ENCODE data around the gene BST2. TPM values are rescaled to one million over a fixed set of nuclear protein-coding genes. Genes with fewer than 3 reads are reported as not detected.

The BST2 gene, protein sequence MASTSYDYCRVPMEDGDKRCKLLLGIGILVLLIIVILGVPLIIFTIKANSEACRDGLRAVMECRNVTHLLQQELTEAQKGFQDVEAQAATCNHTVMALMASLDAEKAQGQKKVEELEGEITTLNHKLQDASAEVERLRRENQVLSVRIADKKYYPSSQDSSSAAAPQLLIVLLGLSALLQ
- total RNA-seq, result 100 to 1,000 TPM; 222 to 230 TPM

DNA sequence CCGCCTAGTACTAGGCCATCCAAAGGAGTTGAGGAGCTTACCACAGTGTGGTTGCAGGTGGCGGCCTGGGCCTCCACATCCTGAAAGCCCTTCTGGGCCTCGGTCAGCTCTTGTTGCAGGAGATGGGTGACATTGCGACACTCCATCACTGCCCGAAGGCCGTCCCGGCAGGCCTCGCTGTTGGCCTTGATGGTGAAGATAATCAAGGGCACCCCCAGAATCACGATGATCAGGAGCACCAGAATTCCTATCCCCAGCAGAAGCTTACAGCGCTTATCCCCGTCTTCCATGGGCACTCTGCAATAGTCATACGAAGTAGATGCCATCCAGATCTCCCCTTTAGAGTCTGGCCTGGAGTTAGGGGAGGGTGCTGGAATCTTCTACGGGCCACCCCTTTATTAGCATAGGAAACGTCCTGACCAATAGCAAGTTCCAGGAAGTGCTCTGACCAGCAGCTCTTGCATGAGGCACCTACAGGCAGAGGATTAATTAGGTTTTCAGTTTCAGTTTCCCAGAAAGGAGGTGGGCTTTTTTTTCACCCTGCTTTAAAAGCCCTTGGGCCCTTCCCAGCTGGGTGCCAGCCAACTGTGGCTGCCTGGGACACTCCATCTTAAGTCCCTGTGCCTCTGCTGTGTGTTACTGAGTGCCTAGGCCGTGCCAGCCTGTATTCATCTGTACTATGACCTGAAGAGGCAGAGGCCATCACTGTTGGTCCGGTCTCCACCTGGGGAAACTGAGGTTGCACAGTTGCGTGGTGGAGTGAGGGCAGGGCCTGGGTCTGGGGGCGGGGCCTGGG lies at the start of gene BST2:
BST2 (minus strand) TSS at position 381 of the 796 bp plus-strand sequence; CDS start at position 326, 55 bp downstream.
- ChIA-PET POLR2A (interaction anchor here (0.6 to 3.1 kb wide), 18 partner anchors 11 to 878 kb away, joined by 3 to 36 read pairs (median 4); partner anchors contain the start of genes CCDC194, DDA1, JAK3 and MVB12A), CTCF (interaction anchor here (0.9 to 2.4 kb wide), 8 partner anchors 11 to 113 kb away, joined by 3 to 14 read pairs (median 4); partner anchors contain the start of genes CCDC194 and TMEM221)
- peak within 1 kb of the TSS; percentile 97 for H3K27ac Mint-ChIP-seq
- peak; percentile 82 for ATAC-seq
- H3K9me3 Mint-ChIP-seq (ENCODE audit: insufficient read depth), result no peaks in the 10 kb centered on the region
- H3K4me1 Mint-ChIP-seq (ENCODE audit: low read depth), result peaks cover 42% of the 10 kb centered on the region
- H3K36me3 Mint-ChIP-seq (ENCODE audit: low read depth), result peaks cover 50% of the 10 kb centered on the region
- no peaks in the 10 kb centered on the region for H3K27me3 Mint-ChIP-seq (ENCODE audit: low read depth)
- H3K4me3 Mint-ChIP-seq, result peak within 1 kb of the TSS; percentile 86
- peak; percentile 78 for DNase-seq

GRCh38 chr19:17454576-17455071 lies 49.2 kb upstream of the BST2 start:
- ChIA-PET POLR2A (no interaction called here), CTCF (interaction anchor here (1.5 kb wide), 1 partner anchor 119 kb away, joined by 4 read pairs; no protein-coding TSS in a partner anchor)
- Mint-ChIP-seq H3K36me3 (ENCODE audit: low read depth) (no peaks in the 10 kb centered on the region), H3K4me1 (ENCODE audit: low read depth) (peaks cover 13% of the 10 kb centered on the region), H3K9me3 (ENCODE audit: insufficient read depth) (no peaks in the 10 kb centered on the region), H3K27me3 (ENCODE audit: low read depth) (peaks cover 40% of the 10 kb centered on the region), H3K27ac (no peak overlapping the region), H3K4me3 (no peak overlapping the region)
- no peak for DNase-seq
- no peak for ATAC-seq

- CTCF ChIA-PET, result interaction anchor here (1.4 kb wide), 1 partner anchor 13 kb away, joined by 7 read pairs; no protein-coding TSS in a partner anchor
- DNase-seq (no peak), ATAC-seq (no peak)
- peaks cover 13% of the 10 kb centered on the region for H3K4me1 Mint-ChIP-seq (ENCODE audit: low read depth)
- no peaks in the 10 kb centered on the region for H3K36me3 Mint-ChIP-seq (ENCODE audit: low read depth)
- peaks cover 41% of the 10 kb centered on the region for H3K27me3 Mint-ChIP-seq (ENCODE audit: low read depth)
- POLR2A ChIA-PET, result no interaction called here
- H3K27ac Mint-ChIP-seq, result no peak overlapping the region
- H3K9me3 Mint-ChIP-seq (ENCODE audit: insufficient read depth), result no peaks in the 10 kb centered on the region
- H3K4me3 Mint-ChIP-seq, result no peak overlapping the region
Measured at GRCh38 chr19:17451820-17452219, 46.4 kb upstream of the BST2 start.

DNA sequence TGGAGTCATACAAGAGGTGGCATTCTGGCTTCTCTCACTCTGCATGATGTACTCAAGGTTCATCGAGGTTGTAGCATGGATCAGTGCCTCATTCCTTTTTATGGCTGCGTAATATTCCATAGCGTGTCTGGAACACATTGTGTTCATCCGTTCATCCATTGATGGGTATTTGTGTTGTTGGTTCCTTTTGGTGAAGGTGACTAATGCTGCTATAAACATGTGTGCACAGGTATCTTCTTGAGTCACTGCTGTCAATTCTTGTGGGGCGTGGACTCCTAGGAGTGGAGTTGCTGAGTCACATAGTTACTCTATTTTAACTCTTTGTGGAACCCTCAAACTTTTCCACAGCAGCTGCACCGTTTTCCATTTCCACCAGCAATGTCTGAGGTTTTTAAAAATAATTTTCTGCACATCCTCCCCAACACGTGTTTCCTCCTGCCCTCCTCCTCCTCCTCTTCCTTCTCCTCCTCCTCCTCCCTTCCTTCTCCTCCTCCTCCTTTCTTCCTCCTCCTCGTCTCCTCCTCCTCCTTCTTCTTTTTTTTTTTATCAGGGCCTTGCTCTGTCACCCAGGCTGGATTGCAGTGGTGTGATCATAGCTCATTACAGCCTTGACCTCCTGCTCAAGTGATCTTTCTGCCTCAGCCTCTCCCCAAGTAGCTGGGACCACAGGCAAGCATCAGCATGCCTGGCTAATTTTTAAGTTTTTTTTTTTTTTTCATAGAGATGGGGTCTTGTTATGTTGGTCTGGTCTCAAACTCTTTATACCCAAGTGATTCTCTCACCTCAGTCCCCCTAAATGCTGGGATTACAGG lies 45.0 kb upstream of the BST2 start:
- Mint-ChIP-seq H3K4me1 (ENCODE audit: low read depth) (peaks cover 13% of the 10 kb centered on the region), H3K36me3 (ENCODE audit: low read depth) (no peaks in the 10 kb centered on the region), H3K9me3 (ENCODE audit: insufficient read depth) (no peaks in the 10 kb centered on the region), H3K27me3 (ENCODE audit: low read depth) (peaks cover 32% of the 10 kb centered on the region), H3K4me3 (no peak overlapping the region), H3K27ac (no peak overlapping the region)
- ATAC-seq (peak; percentile 38), DNase-seq (peak; percentile 50)
- ChIA-PET POLR2A (no interaction called here), CTCF (no interaction called here)

GRCh38 chr19:17448131-17448967 lies 42.9 kb upstream of the BST2 start, which contains the start of gene TMEM221:
Gene TMEM221, minus strand, starts transcription at chr19:17448668. Its CDS starts 206 bp downstream, at chr19:17448462.
- no peaks in the 10 kb centered on the region for H3K9me3 Mint-ChIP-seq (ENCODE audit: insufficient read depth)
- POLR2A ChIA-PET, result no interaction called here
- no peak within 1 kb of the TSS for H3K27ac Mint-ChIP-seq
- CTCF ChIA-PET, result interaction anchor here (0.7 to 1.6 kb wide), 7 partner anchors 8 to 43 kb away, joined by 3 to 4 read pairs (median 3); partner anchors contain the start of genes BST2 and NXNL1
- peak; percentile 70 for ATAC-seq
- H3K27me3 Mint-ChIP-seq (ENCODE audit: low read depth), result peaks cover 19% of the 10 kb centered on the region
- H3K4me3 Mint-ChIP-seq, result no peak within 1 kb of the TSS
- DNase-seq, result peak; percentile 60
- peaks cover 13% of the 10 kb centered on the region for H3K4me1 Mint-ChIP-seq (ENCODE audit: low read depth)
- H3K36me3 Mint-ChIP-seq (ENCODE audit: low read depth), result no peaks in the 10 kb centered on the region

DNA sequence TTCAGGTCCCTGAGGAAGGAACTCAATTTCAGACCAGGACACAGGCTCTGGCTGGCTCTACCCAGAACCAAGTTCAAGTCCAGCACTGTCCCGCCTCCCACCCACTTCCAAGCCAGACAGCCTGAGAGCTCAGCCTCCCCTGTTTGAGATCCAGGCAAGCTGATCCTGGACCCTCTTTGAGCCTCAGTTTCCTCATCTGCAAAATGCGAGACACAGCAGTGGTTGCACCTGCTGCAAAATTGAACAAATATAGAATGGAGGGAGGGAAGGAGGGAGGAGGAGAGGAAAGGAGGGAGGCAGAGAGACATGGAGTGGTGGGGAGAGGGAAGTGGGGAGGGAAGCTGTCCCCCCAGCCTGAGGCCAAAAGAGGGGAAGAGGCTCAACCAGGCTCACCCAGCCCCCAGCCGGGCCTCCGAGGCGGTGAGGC lies 42.3 kb upstream of the BST2 start:
- no peak overlapping the region for H3K4me3 Mint-ChIP-seq
- DNase-seq (no peak), ATAC-seq (no peak)
- H3K36me3 Mint-ChIP-seq (ENCODE audit: low read depth), result no peaks in the 10 kb centered on the region
- H3K27me3 Mint-ChIP-seq (ENCODE audit: low read depth), result peaks cover 19% of the 10 kb centered on the region
- no peaks in the 10 kb centered on the region for H3K9me3 Mint-ChIP-seq (ENCODE audit: insufficient read depth)
- CTCF ChIA-PET, result interaction anchor here (0.9 to 1.6 kb wide), 4 partner anchors 13 to 36 kb away, joined by 3 read pairs; partner anchors contain the start of gene NXNL1
- no peak overlapping the region for H3K27ac Mint-ChIP-seq
- POLR2A ChIA-PET, result no interaction called here
- peaks cover 13% of the 10 kb centered on the region for H3K4me1 Mint-ChIP-seq (ENCODE audit: low read depth)

DNA sequence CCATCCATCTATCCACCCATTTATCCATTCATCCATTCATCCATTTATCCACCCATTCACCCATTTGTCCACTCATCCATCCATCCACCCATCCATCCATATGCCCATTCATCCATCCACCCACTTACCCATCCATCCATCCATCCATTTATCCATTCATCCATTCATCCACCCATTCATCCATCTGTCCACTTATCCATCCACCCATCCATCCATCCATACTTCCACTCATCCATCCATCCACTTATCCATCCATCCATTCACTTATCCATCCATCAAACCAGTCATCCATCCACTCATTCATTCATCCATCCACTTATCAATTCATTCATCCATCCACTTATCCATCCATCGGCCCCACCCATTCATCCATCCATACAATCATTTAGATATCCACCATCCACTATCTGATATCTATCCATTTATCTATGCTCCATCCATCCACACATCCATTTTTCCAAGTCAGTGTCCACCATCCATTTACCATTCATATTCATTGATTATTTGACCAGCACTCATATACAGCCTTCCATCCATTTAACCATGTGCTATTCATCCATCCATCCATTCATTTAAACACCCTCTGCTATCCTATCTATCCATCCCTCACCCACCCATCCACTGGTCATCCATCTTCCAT lies 40.2 kb upstream of the BST2 start:
- Mint-ChIP-seq H3K36me3 (ENCODE audit: low read depth) (no peaks in the 10 kb centered on the region), H3K4me1 (ENCODE audit: low read depth) (peaks cover 10% of the 10 kb centered on the region), H3K9me3 (ENCODE audit: insufficient read depth) (no peaks in the 10 kb centered on the region), H3K27ac (no peak overlapping the region), H3K4me3 (no peak overlapping the region), H3K27me3 (ENCODE audit: low read depth) (peaks cover 13% of the 10 kb centered on the region)
- no peak for ATAC-seq
- ChIA-PET CTCF (interaction anchor here (1.7 to 2.0 kb wide), 2 partner anchors 20 to 51 kb away, joined by 5 to 8 read pairs; no protein-coding TSS in a partner anchor), POLR2A (no interaction called here)
- no peak for DNase-seq

- CTCF ChIA-PET, result interaction anchor here (0.8 to 1.9 kb wide), 15 partner anchors 9 to 491 kb away, joined by 3 to 12 read pairs (median 3); partner anchors contain the start of genes BST2, CCDC124, MVB12A and RPL18A
- no peaks in the 10 kb centered on the region for H3K36me3 Mint-ChIP-seq (ENCODE audit: low read depth)
- no peak overlapping the region for H3K4me3 Mint-ChIP-seq
- POLR2A ChIA-PET, result interaction anchor here (0.9 kb wide), 1 partner anchor 36 kb away, joined by 3 read pairs; the partner anchor contains the start of gene BST2
- H3K4me1 Mint-ChIP-seq (ENCODE audit: low read depth), result no peaks in the 10 kb centered on the region
- no peaks in the 10 kb centered on the region for H3K9me3 Mint-ChIP-seq (ENCODE audit: insufficient read depth)
- DNase-seq (peak; percentile 54), ATAC-seq (peak; percentile 79)
- H3K27me3 Mint-ChIP-seq (ENCODE audit: low read depth), result no peaks in the 10 kb centered on the region
- no peak overlapping the region for H3K27ac Mint-ChIP-seq
Measured at GRCh38 chr19:17441241-17442021, 36.0 kb upstream of the BST2 start.

DNA sequence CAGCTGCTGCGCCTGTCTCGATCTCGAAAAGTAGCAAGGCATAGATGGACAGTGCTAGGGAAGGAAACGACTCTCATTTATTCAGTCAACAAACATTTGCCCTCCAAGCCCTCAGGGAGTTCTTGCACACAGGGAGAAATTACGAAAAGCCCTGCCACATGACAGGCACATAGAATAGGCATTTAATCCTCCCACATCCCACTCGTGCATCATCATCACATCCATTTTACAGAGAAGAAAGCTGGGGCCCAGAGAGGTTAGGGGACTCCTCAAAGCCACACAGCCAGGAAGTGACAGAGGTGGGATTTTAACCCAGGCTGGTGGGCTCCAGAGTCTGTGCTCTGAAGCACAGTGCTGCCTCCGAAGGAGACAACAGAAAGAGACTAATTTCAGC lies 31.4 kb upstream of the BST2 start:
- no peak for ATAC-seq
- Mint-ChIP-seq H3K4me3 (no peak overlapping the region), H3K27ac (no peak overlapping the region), H3K36me3 (ENCODE audit: low read depth) (no peaks in the 10 kb centered on the region), H3K27me3 (ENCODE audit: low read depth) (no peaks in the 10 kb centered on the region), H3K9me3 (ENCODE audit: insufficient read depth) (no peaks in the 10 kb centered on the region), H3K4me1 (ENCODE audit: low read depth) (peaks cover under 1% of the 10 kb centered on the region)
- ChIA-PET POLR2A (no interaction called here), CTCF (no interaction called here)
- no peak for DNase-seq
